IMR-90 (cell line): ENCODE measurements around the gene AHSA1. TPM values are rescaled to one million over a fixed set of nuclear protein-coding genes. Genes with fewer than 3 reads are reported as not detected.

ENCODE experiments used
- ATAC-seq: fragments of 200-7000 bp; cut with Tn5 transposase; 2 replicates; pipeline ENCODE4 v1.9.1; 2020; ENCODE audit warnings: low read depth, mild to moderate bottlenecking, moderate library complexity
- Bru-seq: library from RNA; stranded (reverse); fragments of 400-500 nt; gene quantifications from one replicate; lab custom pipeline; 2021; lab: Mats Ljungman, UMichigan
- BruChase-seq, 2 experiments: library from RNA; stranded (reverse); fragments of 400-500 nt; gene quantifications; one replicate each; lab custom pipeline; 2021; lab: Mats Ljungman, UMichigan
- BruUV-seq: library from RNA; stranded (reverse); fragments of 400-500 nt; replicated peaks from 2 replicates; lab custom pipeline; 2021; lab: Mats Ljungman, UMichigan
- CTCF ChIA-PET: fragments of 300-600 bp; formaldehyde crosslinking; extraction: SDS; loops from one replicate; lab custom pipeline; 2021; ENCODE audit warnings: antibody characterized with exemption; lab: Yijun Ruan, JAX
- POLR2A ChIA-PET: fragments of 300-600 bp; sonication (Branson Sonifier 250); formaldehyde crosslinking; loops from one replicate; lab custom pipeline; 2022; ENCODE audit warnings: antibody characterized with exemption; ENCODE audit not compliant: unreplicated experiment; lab: Charles Lee
- DNase-seq: peaks from one replicate; pipeline ENCODE4 v3.0.0; 2013
- H2AFZ ChIP-seq: replicated peaks from 2 replicates; pipeline ENCODE3; 2013; ENCODE audit warnings: low read length, mild to moderate bottlenecking; ENCODE audit not compliant: poor library complexity
- H2AK5ac ChIP-seq: 2 replicates; pipeline ENCODE4 v1.6.1; 2013; ENCODE audit warnings: low read depth, low read length, inconsistent platforms
- H2AK9ac ChIP-seq: replicated peaks from 2 replicates; pipeline ENCODE3; 2013; ENCODE audit warnings: mild to moderate bottlenecking, low read depth, low read length, moderate library complexity; ENCODE audit not compliant: poor library complexity
- H2BK120ac ChIP-seq: 2 replicates; pipeline ENCODE4 v1.6.1; 2013; ENCODE audit warnings: low read depth, low read length, inconsistent platforms
- H2BK15ac ChIP-seq: 3 replicates; pipeline ENCODE4 v1.6.1; 2013; ENCODE audit warnings: low read depth, low read length, inconsistent platforms
- H2BK20ac ChIP-seq: 2 replicates; pipeline ENCODE4 v1.6.1; 2013; ENCODE audit warnings: low read depth, mild to moderate bottlenecking, inconsistent platforms, low read length, moderate library complexity
- H2BK5ac ChIP-seq: 2 replicates; pipeline ENCODE4 v1.6.1; 2013; ENCODE audit warnings: mild to moderate bottlenecking, low read depth, low read length, inconsistent platforms; ENCODE audit not compliant: poor library complexity, severe bottlenecking
- H3K14ac ChIP-seq: replicated peaks from 2 replicates; pipeline ENCODE4 v1.6.1; 2013; ENCODE audit warnings: low read depth, low read length, inconsistent platforms
- H3K18ac ChIP-seq: 2 replicates; pipeline ENCODE4 v1.6.1; 2013; ENCODE audit warnings: low read depth, low read length, control low read depth
- H3K23ac ChIP-seq: 2 replicates; pipeline ENCODE4 v1.6.1; 2013; ENCODE audit warnings: low read depth, low read length, inconsistent platforms
- H3K27ac ChIP-seq: 2 replicates; pipeline ENCODE4 v1.5.1; 2013; ENCODE audit warnings: mild to moderate bottlenecking, control low read depth, low read length; ENCODE audit not compliant: insufficient read depth
- H3K27me3 ChIP-seq: 2 replicates; pipeline ENCODE4 v1.6.1; 2013; ENCODE audit warnings: low read length; ENCODE audit not compliant: control insufficient read depth, insufficient read depth
- H3K36me3 ChIP-seq: 2 replicates; pipeline ENCODE4 v1.6.1; 2013; ENCODE audit warnings: low read length, mixed read lengths; ENCODE audit not compliant: control insufficient read depth, insufficient read depth
- H3K4ac ChIP-seq: 2 replicates; pipeline ENCODE4 v1.6.1; 2013; ENCODE audit warnings: low read depth, low read length, inconsistent platforms
- H3K4me1 ChIP-seq: 2 replicates; pipeline ENCODE4 v1.6.1; 2013; ENCODE audit warnings: low read length, mixed read lengths; ENCODE audit not compliant: control insufficient read depth, insufficient read depth
- H3K4me2 ChIP-seq: 2 replicates; pipeline ENCODE4 v1.6.1; 2013; ENCODE audit warnings: low read depth, mild to moderate bottlenecking, control low read depth, low read length, moderate library complexity
- H3K4me3 ChIP-seq: 2 replicates; pipeline ENCODE4 v1.5.1; 2013; ENCODE audit warnings: low read depth, mild to moderate bottlenecking, control low read depth, low read length, moderate library complexity; ENCODE audit not compliant: insufficient read depth
- H3K56ac ChIP-seq: 2 replicates; pipeline ENCODE4 v1.6.1; 2013; ENCODE audit warnings: low read length, inconsistent platforms; ENCODE audit not compliant: insufficient read depth; ENCODE audit errors: extremely low read depth
- H3K79me1 ChIP-seq, 2 experiments: 2 replicates each; pipeline ENCODE4 v1.6.1; 2013; ENCODE audit warnings: low read length in 2 of 2, inconsistent platforms in 1 of 2, low read depth in 1 of 2
- H3K9ac ChIP-seq: 2 replicates; pipeline ENCODE4 v1.6.1; 2013; ENCODE audit warnings: low read depth, low read length, control low read depth
- H3K9me1 ChIP-seq: 2 replicates; pipeline ENCODE4 v1.6.1; 2013; ENCODE audit warnings: low read length, inconsistent platforms; ENCODE audit not compliant: insufficient read depth
- H3K9me3 ChIP-seq: 2 replicates; pipeline ENCODE4 v1.6.1; 2013; ENCODE audit warnings: low read length; ENCODE audit not compliant: control insufficient read depth, insufficient read depth
- H4K20me1 ChIP-seq: 2 replicates; pipeline ENCODE4 v1.6.1; 2013; ENCODE audit warnings: low read length, inconsistent platforms; ENCODE audit not compliant: insufficient read depth
- H4K5ac ChIP-seq: 2 replicates; pipeline ENCODE4 v1.6.1; 2013; ENCODE audit warnings: mild to moderate bottlenecking, low read depth, low read length, control low read depth
- H4K8ac ChIP-seq, 2 experiments: 2 replicates each; pipeline ENCODE4 v1.6.1; 2013; ENCODE audit warnings: low read depth in 2 of 2, low read length in 2 of 2, control low read depth in 1 of 2, inconsistent platforms in 1 of 2
- H4K91ac ChIP-seq: 2 replicates; pipeline ENCODE4 v1.6.1; 2013; ENCODE audit warnings: low read depth, low read length, inconsistent platforms; ENCODE audit not compliant: insufficient read depth
- BHLHE40 ChIP-seq: fragments of 150-350 bp; IDR thresholded peaks from 2 replicates; pipeline ENCODE4 v1.6.1; 2016; ENCODE audit warnings: mild to moderate bottlenecking, low read depth, low read length
- FOS ChIP-seq: fragments of 150-350 bp; IDR thresholded peaks from 2 replicates; pipeline ENCODE4 v1.6.1; 2016; ENCODE audit warnings: low read depth, low read length
- MAZ ChIP-seq: IDR thresholded peaks from 2 replicates; pipeline ENCODE4 v1.6.1; 2012; ENCODE audit warnings: low read depth, mild to moderate bottlenecking, low read length, improper control_type of control experiment, moderate library complexity, borderline replicate concordance
- MXI1 ChIP-seq: IDR thresholded peaks from 2 replicates; pipeline ENCODE4 v1.6.1; 2012; ENCODE audit warnings: low read depth, mild to moderate bottlenecking, low read length, moderate library complexity, borderline replicate concordance
- NFE2L2 ChIP-seq: fragments of 150-350 bp; IDR thresholded peaks from 2 replicates; pipeline ENCODE4 v1.6.1; 2016; ENCODE audit warnings: low read depth, mild to moderate bottlenecking, low read length
- POLR2A ChIP-seq: IDR thresholded peaks from 2 replicates; pipeline ENCODE4 v1.6.1; 2012; ENCODE audit warnings: mild to moderate bottlenecking, low read depth, low read length
- RFX5 ChIP-seq: IDR thresholded peaks from 2 replicates; pipeline ENCODE4 v1.8.0; 2012; ENCODE audit warnings: low read depth, mild to moderate bottlenecking, low read length, moderate library complexity
- SMC3 ChIP-seq: fragments of 150-350 bp; IDR thresholded peaks from 2 replicates; pipeline ENCODE4 v1.6.1; 2016; ENCODE audit warnings: low read depth, mild to moderate bottlenecking, antibody characterized with exemption, low read length, moderate library complexity
- WGBS, 2 experiments: methylation state at CpG; one replicate each; pipeline versions ENCODE4 v1.1.5 to v1.1.7; 2013; ENCODE audit warnings: missing lambda C conversion rate in 2 of 2; ENCODE audit not compliant: insufficient read length in 1 of 2; ENCODE audit errors: extremely low coverage in 2 of 2; 5-methylcytosine and 5-hydroxymethylcytosine counted together
- dilution Hi-C: fragments of 300-500 bp; cut with HindIII; formaldehyde crosslinking; loops from one replicate; pipeline ENCODE4 v1.14.3; 2018; ENCODE audit warnings: low sequenced_read_pairs; ENCODE audit not compliant: unreplicated experiment
- in situ Hi-C: fragments of 300-500 bp; cut with MboI; formaldehyde crosslinking; loops from 3 replicates; pipeline ENCODE4 v1.14.3; 2019; ENCODE audit warnings: low sequenced_read_pairs, inconsistent platforms, mixed read lengths
- intact Hi-C: fragments of 100-400 bp; cut with micrococcal nuclease; formaldehyde crosslinking; loops from 2 replicates; pipeline ENCODE4 v1.10.0; 2022
- long read RNA-seq: library from polyadenylated mRNA; unstranded; transcript quantifications from one replicate; pipeline ENCODE4 v2.0.0, GENCODE V29; 2021; ENCODE audit not compliant: unreplicated experiment
- polyA plus RNA-seq, 3 experiments: library from polyadenylated mRNA; depleted of rRNA; stranded (reverse); fragments of >200 nt; gene quantifications; 2 replicates each; pipeline ENCODE4 v1.2.3, GENCODE V29; 2012; ENCODE audit warnings: low replicate concordance in 1 of 3
- total RNA-seq: library from RNA; depleted of rRNA; stranded (reverse); fragments of >200 nt; gene quantifications from 2 replicates; pipeline ENCODE4 v1.2.3, GENCODE V29; 2012; rRNA removed
- TF ChIP-seq, protein P1 (sequence below): fragments of 150-350 bp; IDR thresholded peaks from 2 replicates; pipeline ENCODE4 v1.6.1; 2017; ENCODE audit warnings: mild to moderate bottlenecking, antibody characterized with exemption, low read length, low read depth

Gene AHSA1
- 152 and 166 TPM in 2 replicates for total RNA-seq
- polyA plus RNA-seq (2012; rRNA removed) = 190 and 252 TPM in 2 replicates
- 97.8 and 134 TPM in 2 replicates for polyA plus RNA-seq (2012; cell fraction: cytosol; rRNA removed)
- polyA plus RNA-seq (2012; cell fraction: nucleus; rRNA removed; ENCODE audit: low replicate concordance) = 42.3 and 94.5 TPM in 2 replicates
- percentile 79 among the genes with signal in this experiment for Bru-seq, nascent RNA
- percentile 85 among the genes with signal in this experiment for BruChase-seq, experiment 1, labeled RNA remaining after a 6-hour chase
- BruChase-seq, experiment 2, labeled RNA remaining after a 2-hour chase = percentile 78 among the genes with signal in this experiment
- long read RNA-seq, transcript AHSA1-201 (9 exons, 1,402 nt) = major isoform, 67 of 74 reads
- long read RNA-seq, partial matches to known transcripts = 1 of 74 reads
- long read RNA-seq, other reads (novel, unspliced or antisense) = 1 of 74 reads

- Histone ChIP-seq H2AK9ac (peak within 1 kb of the TSS; percentile 84), H3K9ac (peak within 1 kb of the TSS; percentile 96), H2BK120ac (peak within 1 kb of the TSS; percentile 98), H3K4ac (peak within 1 kb of the TSS; percentile 99), H3K14ac (peak within 1 kb of the TSS; percentile 99), H3K9me1 (peaks cover 2% of the 10 kb centered on the region), H3K4me1 (peaks cover 3% of the 10 kb centered on the region), H3K36me3 (peaks cover 21% of the 10 kb centered on the region), H2BK5ac (peak within 1 kb of the TSS; percentile 95), H3K27ac (peak within 1 kb of the TSS; percentile 92), H4K5ac (peak within 1 kb of the TSS; percentile 95), H4K8ac (peak within 1 kb of the TSS; percentile 41 to 100), H3K4me3 (peak within 1 kb of the TSS; percentile 69), H2BK20ac (peak within 1 kb of the TSS; percentile 94), H3K4me2 (peak within 1 kb of the TSS; percentile 95), H3K18ac (peak within 1 kb of the TSS; percentile 92), H2AFZ (peak within 1 kb of the TSS; percentile 99), H3K56ac (peak within 1 kb of the TSS; percentile 100), H3K79me1 (peaks cover 18 to 50% of the 10 kb centered on the region in 2 experiments; a peak in 3 of 4 replicates), H2BK15ac (peak within 1 kb of the TSS; percentile 98), H4K20me1 (peaks cover 14% of the 10 kb centered on the region; the same call in 1 of the 2 replicates), H3K27me3 (no peaks in the 10 kb centered on the region), H3K23ac (peak within 1 kb of the TSS; percentile 96), H3K9me3 (no peaks in the 10 kb centered on the region), H2AK5ac (peak within 1 kb of the TSS; percentile 16), H4K91ac (peak within 1 kb of the TSS; percentile 99)
- TF ChIP-seq BHLHE40 (0 out of 2 replicates have a peak, but pooled peaks have one; percentile 2), RFX5 (no peak), POLR2A (peak; percentile 88), SMC3 (0 out of 2 replicates have a peak, but pooled peaks have one; percentile 12), FOS (no peak), MXI1 (peak; percentile 58; the same call in 1 of the 2 replicates), MAZ (peak; percentile 95), NFE2L2 (no peak)
- TF ChIP-seq, protein P1, sequence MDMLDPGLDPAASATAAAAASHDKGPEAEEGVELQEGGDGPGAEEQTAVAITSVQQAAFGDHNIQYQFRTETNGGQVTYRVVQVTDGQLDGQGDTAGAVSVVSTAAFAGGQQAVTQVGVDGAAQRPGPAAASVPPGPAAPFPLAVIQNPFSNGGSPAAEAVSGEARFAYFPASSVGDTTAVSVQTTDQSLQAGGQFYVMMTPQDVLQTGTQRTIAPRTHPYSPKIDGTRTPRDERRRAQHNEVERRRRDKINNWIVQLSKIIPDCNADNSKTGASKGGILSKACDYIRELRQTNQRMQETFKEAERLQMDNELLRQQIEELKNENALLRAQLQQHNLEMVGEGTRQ = 0 out of 2 replicates have a peak, but pooled peaks have one; percentile 19
- dilution Hi-C loops (no loop called here), intact Hi-C loops (loop anchor here (1.0 to 10.0 kb wide), 5 partner anchors 80 to 345 kb away; partner anchors contain the start of genes ADCK1, GSTZ1, POMT2 and SAMD15), in situ Hi-C loops (no loop called here)
- CTCF ChIA-PET = interaction anchor here (0.6 kb wide), 1 partner anchor 141 kb away, joined by 7 read pairs; no protein-coding TSS in a partner anchor
- BruUV-seq = no TSS peak
- 0% methylated on average over 10 of the region's 50 CpGs; no CpG with 5 or more reads in 1 of the 2 experiments for WGBS, 2 experiments
- POLR2A ChIA-PET = interaction anchor here (0.6 to 0.7 kb wide), 3 partner anchors 11 to 165 kb away, joined by 3 to 9 read pairs (median 3); no protein-coding TSS in a partner anchor
- ATAC-seq = peak; percentile 97
- peak; percentile 99 for DNase-seq
Measured at GRCh38 chr14:77457522-77458248, at the start of gene AHSA1, which contains the start of gene VIPAS39. Gene AHSA1 (plus strand): TSS chr14:77458093. CDS start chr14:77458190, 97 bp downstream. Gene VIPAS39 (minus strand): TSS chr14:77457601. CDS start chr14:77454102, 3,499 bp downstream.
